HEK293 (cell line): ENCODE results near the gene OR1F1.

Experiments
- BCL11A ChIP-seq: fragments of 450-650 bp; formaldehyde crosslinking; IDR thresholded peaks from 2 replicates; pipeline ENCODE4 v1.5.1; 2016; ENCODE audit warnings: low read depth, missing biosample characterization, missing genetic modification characterization
- BCL11B ChIP-seq: fragments of 450-650 bp; formaldehyde crosslinking; IDR thresholded peaks from 2 replicates; pipeline ENCODE4 v1.5.1; 2016; ENCODE audit warnings: low read depth, missing biosample characterization, missing genetic modification characterization
- IKZF3 ChIP-seq: fragments of 450-650 bp; IDR thresholded peaks from 2 replicates; pipeline ENCODE4 v1.5.0; 2018; ENCODE audit warnings: missing biosample characterization, mild to moderate bottlenecking, missing genetic modification characterization, moderate library complexity
- MZF1 ChIP-seq: fragments of 450-650 bp; formaldehyde crosslinking; IDR thresholded peaks from 2 replicates; pipeline ENCODE4 v1.5.1; 2017; ENCODE audit warnings: missing biosample characterization, missing genetic modification characterization, borderline replicate concordance
- OSR2 ChIP-seq: fragments of 450-650 bp; formaldehyde crosslinking; IDR thresholded peaks from 2 replicates; pipeline ENCODE4 v1.5.1; 2016; ENCODE audit warnings: missing biosample characterization, missing genetic modification characterization
- PRDM4 ChIP-seq: fragments of 450-650 bp; formaldehyde crosslinking; IDR thresholded peaks from 2 replicates; pipeline ENCODE4 v1.5.1; 2017; ENCODE audit warnings: missing biosample characterization, missing genetic modification characterization
- REPIN1 ChIP-seq: fragments of 450-650 bp; formaldehyde crosslinking; IDR thresholded peaks from 2 replicates; pipeline ENCODE4 v1.5.1; 2017; ENCODE audit warnings: missing biosample characterization, missing genetic modification characterization, low read depth
- SCRT1 ChIP-seq: fragments of 450-650 bp; formaldehyde crosslinking; IDR thresholded peaks from 2 replicates; pipeline ENCODE4 v1.5.1; 2016; ENCODE audit warnings: missing biosample characterization, missing genetic modification characterization, borderline replicate concordance
- SETDB1 ChIP-seq: IDR thresholded peaks from one replicate; pipeline ENCODE4 v1.6.1; 2017; ENCODE audit warnings: mild to moderate bottlenecking, low read length, moderate library complexity, mixed read lengths; ENCODE audit not compliant: insufficient read length
- ZBTB20 ChIP-seq: fragments of 450-650 bp; formaldehyde crosslinking; IDR thresholded peaks from 2 replicates; pipeline ENCODE4 v1.5.1; 2016; ENCODE audit warnings: missing biosample characterization, missing genetic modification characterization
- ZBTB7A ChIP-seq: fragments of 450-650 bp; formaldehyde crosslinking; IDR thresholded peaks from 2 replicates; pipeline ENCODE4 v1.5.1; 2016; ENCODE audit warnings: low read depth, missing biosample characterization, missing genetic modification characterization
- ZEB2 ChIP-seq: fragments of 450-650 bp; formaldehyde crosslinking; IDR thresholded peaks from 2 replicates; pipeline ENCODE4 v1.5.1; 2016; ENCODE audit warnings: missing biosample characterization, missing genetic modification characterization
- ZFP69B ChIP-seq: fragments of 450-650 bp; formaldehyde crosslinking; IDR thresholded peaks from 2 replicates; pipeline ENCODE4 v1.5.1; 2016; ENCODE audit warnings: missing biosample characterization, missing genetic modification characterization
- ZNF202 ChIP-seq: fragments of 450-650 bp; formaldehyde crosslinking; IDR thresholded peaks from 2 replicates; pipeline ENCODE4 v1.5.1; 2016; ENCODE audit warnings: missing biosample characterization, missing genetic modification characterization, borderline replicate concordance
- ZNF211 ChIP-seq: fragments of 450-650 bp; formaldehyde crosslinking; IDR thresholded peaks from 2 replicates; pipeline ENCODE4 v1.5.1; 2016; ENCODE audit warnings: low read depth, missing biosample characterization, missing genetic modification characterization
- ZNF239 ChIP-seq: fragments of 450-650 bp; formaldehyde crosslinking; IDR thresholded peaks from 2 replicates; pipeline ENCODE4 v1.5.1; 2016; ENCODE audit warnings: missing biosample characterization, missing genetic modification characterization
- ZNF324 ChIP-seq: fragments of 450-650 bp; formaldehyde crosslinking; IDR thresholded peaks from 2 replicates; pipeline ENCODE4 v1.5.1; 2016; ENCODE audit warnings: missing biosample characterization, missing genetic modification characterization
- ZNF366 ChIP-seq: fragments of 450-650 bp; formaldehyde crosslinking; conservative IDR thresholded peaks from 2 replicates; pipeline ENCODE4 v1.5.1; 2016; ENCODE audit warnings: missing biosample characterization, missing genetic modification characterization
- ZNF394 ChIP-seq: fragments of 450-650 bp; formaldehyde crosslinking; IDR thresholded peaks from 2 replicates; pipeline ENCODE4 v1.5.1; 2016; ENCODE audit warnings: missing biosample characterization, missing genetic modification characterization, mild to moderate bottlenecking, moderate library complexity, borderline replicate concordance
- ZNF404 ChIP-seq: fragments of 450-650 bp; formaldehyde crosslinking; IDR thresholded peaks from 2 replicates; pipeline ENCODE4 v1.5.1; 2017; ENCODE audit warnings: missing biosample characterization, missing genetic modification characterization
- ZNF416 ChIP-seq: fragments of 450-650 bp; formaldehyde crosslinking; IDR thresholded peaks from 2 replicates; pipeline ENCODE4 v1.5.1; 2016; ENCODE audit warnings: missing biosample characterization, missing genetic modification characterization
- ZNF433 ChIP-seq: fragments of 450-650 bp; formaldehyde crosslinking; IDR thresholded peaks from 2 replicates; pipeline ENCODE4 v1.5.1; 2016; ENCODE audit warnings: missing biosample characterization, missing genetic modification characterization, low read depth
- ZNF529 ChIP-seq: fragments of 450-650 bp; formaldehyde crosslinking; IDR thresholded peaks from 2 replicates; pipeline ENCODE4 v1.5.1; 2017; ENCODE audit warnings: missing genetic modification characterization, missing biosample characterization; ENCODE audit not compliant: insufficient replicate concordance
- ZNF549 ChIP-seq: fragments of 450-650 bp; IDR thresholded peaks from 2 replicates; pipeline ENCODE4 v1.5.1; 2018; ENCODE audit warnings: missing biosample characterization, missing genetic modification characterization, mild to moderate bottlenecking, inconsistent platforms, moderate library complexity
- ZNF558 ChIP-seq: fragments of 450-650 bp; formaldehyde crosslinking; IDR thresholded peaks from 2 replicates; pipeline ENCODE4 v1.5.1; 2016; ENCODE audit warnings: missing biosample characterization, missing genetic modification characterization
- ZNF571 ChIP-seq: fragments of 450-650 bp; formaldehyde crosslinking; IDR thresholded peaks from 2 replicates; pipeline ENCODE4 v1.5.0; 2017; ENCODE audit warnings: missing biosample characterization, missing genetic modification characterization
- ZNF596 ChIP-seq: fragments of 450-650 bp; IDR thresholded peaks from 2 replicates; pipeline ENCODE4 v1.5.0; 2018; ENCODE audit warnings: missing biosample characterization, mild to moderate bottlenecking, missing genetic modification characterization, moderate library complexity
- ZNF639 ChIP-seq: fragments of 450-650 bp; formaldehyde crosslinking; IDR thresholded peaks from 2 replicates; pipeline ENCODE4 v1.5.1; 2016; ENCODE audit warnings: missing biosample characterization, missing genetic modification characterization
- ZNF654 ChIP-seq: fragments of 450-650 bp; formaldehyde crosslinking; IDR thresholded peaks from 2 replicates; pipeline ENCODE4 v1.5.1; 2016; ENCODE audit warnings: low read depth, missing biosample characterization, missing genetic modification characterization
- ZNF677 ChIP-seq: fragments of 450-650 bp; IDR thresholded peaks from 2 replicates; pipeline ENCODE4 v1.5.0; 2018; ENCODE audit warnings: missing biosample characterization, mild to moderate bottlenecking, missing genetic modification characterization, moderate library complexity
- ZNF704 ChIP-seq: fragments of 450-650 bp; formaldehyde crosslinking; IDR thresholded peaks from 2 replicates; pipeline ENCODE4 v1.5.1; 2016; ENCODE audit warnings: missing biosample characterization, missing genetic modification characterization
- ZSCAN16 ChIP-seq: fragments of 450-650 bp; formaldehyde crosslinking; IDR thresholded peaks from 2 replicates; pipeline ENCODE4 v1.5.1; 2016; ENCODE audit warnings: missing biosample characterization, missing genetic modification characterization
- ZSCAN23 ChIP-seq: fragments of 450-650 bp; formaldehyde crosslinking; IDR thresholded peaks from 2 replicates; pipeline ENCODE4 v1.5.1; 2016; ENCODE audit warnings: missing biosample characterization, missing genetic modification characterization
- ZSCAN4 ChIP-seq: fragments of 450-650 bp; formaldehyde crosslinking; IDR thresholded peaks from 2 replicates; pipeline ENCODE4 v1.5.1; 2017; ENCODE audit warnings: missing biosample characterization, missing genetic modification characterization

The OR1F1 gene

GRCh38 chr16:3187798-3188674, at the start of gene OR1F1 (continued):
- no peak for TF ChIP-seq ZNF404 (tag by site-specific recombination)
- no peak for TF ChIP-seq ZNF239 (tag by site-specific recombination)
- no peak for TF ChIP-seq ZNF549 (tag by site-specific recombination)
- TF ChIP-seq ZNF433 (tag by site-specific recombination) = no peak
- TF ChIP-seq REPIN1 (tag by site-specific recombination) = 0 out of 2 replicates have a peak, but pooled peaks have one; percentile 30
- peak; percentile 87 for TF ChIP-seq ZEB2
- peak; percentile 86; the same call in 1 of the 2 replicates for TF ChIP-seq ZNF639 (tag by site-specific recombination)
- peak; percentile 83 for TF ChIP-seq ZFP69B (tag by site-specific recombination)
- TF ChIP-seq ZBTB20 (tag by site-specific recombination) = no peak; the same call in 1 of the 2 replicates
- peak; percentile 89 for TF ChIP-seq ZNF324
- no peak for TF ChIP-seq ZNF211
- peak; percentile 88 for TF ChIP-seq ZNF558 (tag by site-specific recombination)
- TF ChIP-seq SETDB1 = no peak
- TF ChIP-seq ZSCAN16 (tag by site-specific recombination) = no peak
- TF ChIP-seq ZNF394 (tag by site-specific recombination) = peak; percentile 39; the same call in 1 of the 2 replicates
- peak; percentile 56; the same call in 1 of the 2 replicates for TF ChIP-seq BCL11A (tag by site-specific recombination)
- 0 out of 2 replicates have a peak, but pooled peaks have one; percentile 37 for TF ChIP-seq ZNF596 (tag by site-specific recombination)
- TF ChIP-seq ZNF202 (tag by site-specific recombination) = no peak
- no peak for TF ChIP-seq ZNF416 (tag by site-specific recombination)
- TF ChIP-seq BCL11B (tag by site-specific recombination) = peak; percentile 16; the same call in 1 of the 2 replicates
- TF ChIP-seq ZSCAN4 (tag by site-specific recombination) = peak; percentile 36; the same call in 1 of the 2 replicates
- TF ChIP-seq ZNF704 (tag by site-specific recombination) = no peak
- TF ChIP-seq ZNF654 (tag by site-specific recombination) = 0 out of 2 replicates have a peak, but pooled peaks have one; percentile 7
- no peak; the same call in 1 of the 2 replicates for TF ChIP-seq ZNF677
- TF ChIP-seq ZSCAN23 = peak; percentile 74; the same call in 1 of the 2 replicates
- no peak for TF ChIP-seq ZNF571
- no peak for TF ChIP-seq PRDM4
- TF ChIP-seq MZF1 = no peak
- TF ChIP-seq SCRT1 (tag by site-specific recombination) = no peak
- peak; percentile 98 for TF ChIP-seq ZNF366 (tag by site-specific recombination)
- TF ChIP-seq IKZF3 = peak; percentile 79
- TF ChIP-seq ZBTB7A (tag by site-specific recombination) = peak; percentile 66; the same call in 1 of the 2 replicates
- no peak for TF ChIP-seq ZNF529 (tag by site-specific recombination)
- TF ChIP-seq OSR2 (tag by site-specific recombination) = no peak
